Caki2 (cell line): Measurements from ENCODE around the gene FBXO44. TPM values are rescaled to one million over a fixed set of nuclear protein-coding genes. Genes with fewer than 3 reads are reported as not detected.
"Not testable (repeated sequence)": the region's sequence is repeated elsewhere in the genome, so short reads cannot be mapped to it uniquely, and the experiment has no call there.

Experiments
- DNase-seq: peaks from one replicate; pipeline ENCODE4 v3.0.0-alpha.2; 2015; ENCODE audit warnings: low read depth
- in situ Hi-C: cut with HindIII; loops from 2 replicates; pipeline ENCODE4 v1.10.0; 2016; ENCODE audit warnings: low sequenced_read_pairs, low pct_unique_long_range_greater_than_20kb, mixed read lengths
- total RNA-seq: library from RNA; depleted of rRNA; stranded (reverse); fragments of >200 nt; shearing (Covaris generic); gene quantifications from 2 replicates; pipeline ENCODE4 v1.2.3, GENCODE V29; 2014; ENCODE audit warnings: low replicate concordance

FBXO44 gene
- total RNA-seq, 1 experiment from 2014 or later = 11.0 TPM

GRCh38 chr1:11634365-11635192, 20.1 kb upstream of the FBXO44 start:
- DNase-seq = no peak
- in situ Hi-C loops = no loop called here

- in situ Hi-C loops = no loop called here
- no peak for DNase-seq
Observed at GRCh38 chr1:11638121-11638520, 16.6 kb upstream of the FBXO44 start.

GRCh38 chr1:11639372-11639771, 15.3 kb upstream of the FBXO44 start:
- no peak for DNase-seq
- in situ Hi-C loops = no loop called here

GRCh38 chr1:11640101-11640500, 14.6 kb upstream of the FBXO44 start:
- in situ Hi-C loops = no loop called here
- no peak for DNase-seq

GRCh38 chr1:11640944-11641343, 13.7 kb upstream of the FBXO44 start:
- in situ Hi-C loops = no loop called here
- DNase-seq = no peak

GRCh38 chr1:11641776-11642305, 12.8 kb upstream of the FBXO44 start:
- in situ Hi-C loops = no loop called here
- no peak for DNase-seq

- in situ Hi-C loops = not testable (repeated sequence)
- DNase-seq = peak; percentile 28
Observed at GRCh38 chr1:11642418-11643017, 12.2 kb upstream of the FBXO44 start.

- in situ Hi-C loops = no loop called here
- DNase-seq = no peak
Observed at GRCh38 chr1:11643782-11644181, 10.9 kb upstream of the FBXO44 start.

- in situ Hi-C loops = no loop called here
Observed at GRCh38 chr1:11645270-11645669, 9.4 kb upstream of the FBXO44 start.

GRCh38 chr1:11645670-11646265, 8.9 kb upstream of the FBXO44 start:
- DNase-seq = peak; percentile 31
- in situ Hi-C loops = no loop called here

More at GRCh38 chr1:11645270-11645669, 9.4 kb upstream of the FBXO44 start:
- no peak for DNase-seq

- in situ Hi-C loops = no loop called here
- DNase-seq = no peak
Observed at GRCh38 chr1:11646317-11646716, 8.4 kb upstream of the FBXO44 start.

- in situ Hi-C loops = no loop called here
- no peak for DNase-seq
Observed at GRCh38 chr1:11647333-11647732, 7.3 kb upstream of the FBXO44 start.

GRCh38 chr1:11648039-11648438, 6.6 kb upstream of the FBXO44 start:
- in situ Hi-C loops = no loop called here
- DNase-seq = no peak

- no peak for DNase-seq
- in situ Hi-C loops = no loop called here
Observed at GRCh38 chr1:11648732-11649158, 5.9 kb upstream of the FBXO44 start.

- in situ Hi-C loops = no loop called here
- no peak for DNase-seq
Observed at GRCh38 chr1:11649237-11649623, 5.4 kb upstream of the FBXO44 start.

- in situ Hi-C loops = no loop called here
- no peak for DNase-seq
Observed at GRCh38 chr1:11649624-11650330, 4.9 kb upstream of the FBXO44 start.

- in situ Hi-C loops = no loop called here
- peak; percentile 36 for DNase-seq
Observed at GRCh38 chr1:11650331-11650991, 4.2 kb upstream of the FBXO44 start.

GRCh38 chr1:11651017-11651416, 3.7 kb upstream of the FBXO44 start:
- in situ Hi-C loops = no loop called here
- no peak for DNase-seq
